GM23338 (cell line): ENCODE measurements around the gene MALRD1.

ENCODE experiments used
- ETS1 ChIP-seq: IDR thresholded peaks from 2 replicates; pipeline ENCODE4 v1.6.1; 2016; ENCODE audit warnings: antibody characterized with exemption
- EZH2 ChIP-seq: fragments of 200-600 bp; sonication (generic); IDR thresholded peaks from one replicate; pipeline ENCODE4 v1.8.0; 2017; ENCODE audit warnings: antibody characterized with exemption, mild to moderate bottlenecking, low read depth; ENCODE audit not compliant: unreplicated experiment
- EZH2phosphoT487 ChIP-seq: fragments of 200-600 bp; sonication (generic); IDR thresholded peaks from one replicate; pipeline ENCODE4 v1.8.1; 2018; ENCODE audit warnings: antibody characterized with exemption; ENCODE audit not compliant: unreplicated experiment
- POLR2AphosphoS5 ChIP-seq: IDR thresholded peaks from 2 replicates; pipeline ENCODE4 v1.6.1; 2016; ENCODE audit warnings: antibody characterized with exemption, low read depth
- REST ChIP-seq: IDR thresholded peaks from one replicate; pipeline ENCODE4 v1.6.1; 2018; ENCODE audit warnings: antibody characterized with exemption; ENCODE audit not compliant: unreplicated experiment
- STAT1 ChIP-seq: IDR thresholded peaks from one replicate; pipeline ENCODE4 v1.6.1; 2016; ENCODE audit warnings: antibody characterized with exemption; ENCODE audit not compliant: unreplicated experiment
- TF ChIP-seq, protein P1 (sequence below), 2 experiments: fragments of 200-600 bp in 1 of 2; sonication (generic) in 1 of 2; conservative IDR thresholded peaks; 2 replicates each; pipeline versions ENCODE4 v1.5.1 to v1.6.1; 2016 to 2017; ENCODE audit warnings: antibody characterized with exemption in 2 of 2, low read depth in 2 of 2, mild to moderate bottlenecking in 2 of 2, moderate library complexity in 1 of 2

DNA sequence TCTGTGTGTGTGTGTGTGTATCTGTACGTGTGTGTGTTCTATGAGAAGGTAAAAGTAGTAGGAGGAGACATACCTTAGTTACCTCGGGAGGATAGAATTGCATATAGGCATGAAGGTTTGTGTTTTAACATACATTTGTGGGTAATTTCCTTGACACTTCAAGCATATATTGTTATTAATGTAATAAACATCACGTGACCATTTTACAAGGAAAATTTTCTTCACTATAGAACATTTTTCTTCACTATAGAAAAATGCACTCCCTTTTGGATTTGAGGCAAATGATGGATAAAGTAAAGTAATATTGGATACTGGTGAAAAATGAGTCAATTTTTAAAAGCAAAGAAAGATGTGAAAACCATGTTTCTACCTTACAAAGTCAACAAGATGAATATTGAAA, 640.6 kb downstream of the MALRD1 start:
- TF ChIP-seq, protein P1, sequence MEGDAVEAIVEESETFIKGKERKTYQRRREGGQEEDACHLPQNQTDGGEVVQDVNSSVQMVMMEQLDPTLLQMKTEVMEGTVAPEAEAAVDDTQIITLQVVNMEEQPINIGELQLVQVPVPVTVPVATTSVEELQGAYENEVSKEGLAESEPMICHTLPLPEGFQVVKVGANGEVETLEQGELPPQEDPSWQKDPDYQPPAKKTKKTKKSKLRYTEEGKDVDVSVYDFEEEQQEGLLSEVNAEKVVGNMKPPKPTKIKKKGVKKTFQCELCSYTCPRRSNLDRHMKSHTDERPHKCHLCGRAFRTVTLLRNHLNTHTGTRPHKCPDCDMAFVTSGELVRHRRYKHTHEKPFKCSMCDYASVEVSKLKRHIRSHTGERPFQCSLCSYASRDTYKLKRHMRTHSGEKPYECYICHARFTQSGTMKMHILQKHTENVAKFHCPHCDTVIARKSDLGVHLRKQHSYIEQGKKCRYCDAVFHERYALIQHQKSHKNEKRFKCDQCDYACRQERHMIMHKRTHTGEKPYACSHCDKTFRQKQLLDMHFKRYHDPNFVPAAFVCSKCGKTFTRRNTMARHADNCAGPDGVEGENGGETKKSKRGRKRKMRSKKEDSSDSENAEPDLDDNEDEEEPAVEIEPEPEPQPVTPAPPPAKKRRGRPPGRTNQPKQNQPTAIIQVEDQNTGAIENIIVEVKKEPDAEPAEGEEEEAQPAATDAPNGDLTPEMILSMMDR (conservative IDR thresholded peaks at IDR 0.05; ENCODE audit: low read depth in 2 of 2), result no peak
- TF ChIP-seq EZH2, result no peak
- no peak for TF ChIP-seq REST
- no peak for TF ChIP-seq POLR2AphosphoS5
- no peak for TF ChIP-seq ETS1
- no peak for TF ChIP-seq EZH2phosphoT487
- TF ChIP-seq STAT1, result no peak
